CD8-positive, alpha-beta memory T cell (primary cell): ENCODE data around the gene ASTN2. TPM values are rescaled to one million over a fixed set of nuclear protein-coding genes. Genes with fewer than 3 reads are reported as not detected.

ENCODE experiments used
- CTCF ChIA-PET: fragments of 350-600 bp; sonication (Branson Sonifier 250); formaldehyde crosslinking; loops from one replicate; lab custom pipeline; 2021; ENCODE audit warnings: antibody characterized with exemption; lab: Charles Lee
- POLR2A ChIA-PET: fragments of 350-600 bp; sonication (Branson Sonifier 250); formaldehyde crosslinking; loops from one replicate; lab custom pipeline; 2021; ENCODE audit warnings: antibody characterized with exemption; lab: Charles Lee
- DNase-seq, 5 donors: peaks; one replicate each; pipeline versions ENCODE4 v3.0.0 to v3.0.0-alpha.2; 2020 to 2022; ENCODE audit warnings: mixed read lengths in 1 of 5
- H3K27ac ChIP-seq: one replicate; pipeline ENCODE4 v1.7.0; 2013; ENCODE audit warnings: low read depth, mild to moderate bottlenecking, low read length, moderate library complexity
- H3K27me3 ChIP-seq: 2 replicates; pipeline ENCODE4 v1.7.0; 2013; ENCODE audit warnings: low read length, mild to moderate bottlenecking; ENCODE audit not compliant: insufficient read depth, poor library complexity, severe bottlenecking
- H3K36me3 ChIP-seq: 2 replicates; pipeline ENCODE4 v1.7.0; 2013; ENCODE audit warnings: mild to moderate bottlenecking, low read length, moderate library complexity; ENCODE audit not compliant: insufficient read depth
- H3K4me1 ChIP-seq: 2 replicates; pipeline ENCODE4 v1.7.0; 2013; ENCODE audit warnings: mild to moderate bottlenecking, low read length, moderate library complexity; ENCODE audit not compliant: insufficient read depth
- H3K4me3 ChIP-seq: 2 replicates; pipeline ENCODE4 v1.7.0; 2013; ENCODE audit warnings: mild to moderate bottlenecking, low read length
- H3K9me3 ChIP-seq: 2 replicates; pipeline ENCODE4 v1.7.0; 2013; ENCODE audit warnings: mild to moderate bottlenecking, low read length
- H3K27ac Mint-ChIP-seq, 8 donors: one replicate each; pipeline ENCODE4 v1.8.0; 2020 to 2021; ENCODE audit warnings: mixed read lengths in 8 of 8, mild to moderate bottlenecking in 6 of 8, inconsistent platforms in 3 of 8, moderate library complexity in 3 of 8
- H3K27me3 Mint-ChIP-seq, 2 donors: one replicate each; pipeline ENCODE4 v1.8.0; 2020 to 2021; ENCODE audit warnings: mixed read lengths in 2 of 2, mild to moderate bottlenecking in 1 of 2, moderate library complexity in 1 of 2
- H3K36me3 Mint-ChIP-seq, 3 donors: one replicate each; pipeline ENCODE4 v1.8.0; 2020 to 2021; ENCODE audit warnings: mixed read lengths in 3 of 3, inconsistent platforms in 1 of 3, mild to moderate bottlenecking in 1 of 3
- H3K4me1 Mint-ChIP-seq, 3 donors: one replicate each; pipeline ENCODE4 v1.8.0; 2020 to 2021; ENCODE audit warnings: mixed read lengths in 3 of 3, inconsistent platforms in 1 of 3, mild to moderate bottlenecking in 1 of 3
- H3K4me3 Mint-ChIP-seq, 7 donors: one replicate each; pipeline ENCODE4 v1.8.0; 2020 to 2021; ENCODE audit warnings: mixed read lengths in 7 of 7, mild to moderate bottlenecking in 6 of 7, moderate library complexity in 4 of 7, inconsistent platforms in 2 of 7
- H3K9me3 Mint-ChIP-seq, 5 donors: one replicate each; pipeline ENCODE4 v1.8.0; 2020 to 2022; ENCODE audit warnings: mixed read lengths in 5 of 5, mild to moderate bottlenecking in 3 of 5, moderate library complexity in 2 of 5, inconsistent platforms in 1 of 5
- polyA plus RNA-seq: library from polyadenylated mRNA; unstranded; fragments of 300-500 nt; fragmentation: Illumina TruSeq; gene quantifications from one replicate; pipeline ENCODE4 v1.2.3, GENCODE V29; 2021
- total RNA-seq, 2 experiments: library from RNA; stranded (reverse); gene quantifications; one replicate each; pipeline ENCODE4 v1.2.3, GENCODE V29; 2021

The ASTN2 gene
- total and polyA plus RNA-seq, 3 experiments from 2014 or later = 4.1 to 4.8 (median 4.2) TPM

GRCh38 chr9:116623715-116624114 lies 791.1 kb downstream of the ASTN2 start:
- no peak overlapping the region for H3K4me3 Mint-ChIP-seq
- Histone ChIP-seq H3K9me3 (no peaks in the 10 kb centered on the region), H3K27ac (no peak overlapping the region), H3K27me3 (no peaks in the 10 kb centered on the region), H3K4me1 (no peaks in the 10 kb centered on the region), H3K4me3 (no peak overlapping the region), H3K36me3 (peaks cover 4% of the 10 kb centered on the region)
- no peaks in the 10 kb centered on the region for H3K4me1 Mint-ChIP-seq
- peaks cover 0 to 2% (median 0%) of the 10 kb centered on the region in 5 donors for H3K9me3 Mint-ChIP-seq
- H3K27me3 Mint-ChIP-seq = peaks cover 0 to 1% of the 10 kb centered on the region in 2 donors
- H3K27ac Mint-ChIP-seq = no peak overlapping the region
- H3K36me3 Mint-ChIP-seq = peaks cover 2 to 19% (median 8%) of the 10 kb centered on the region in 3 donors
- ChIA-PET POLR2A (no interaction called here), CTCF (no interaction called here)
- no peak for DNase-seq

- peaks cover 0 to 26% (median 15%) of the 10 kb centered on the region in 5 donors for H3K9me3 Mint-ChIP-seq
- POLR2A ChIA-PET = no interaction called here
Measured at GRCh38 chr9:116617389-116617788, 797.5 kb downstream of the ASTN2 start.

GRCh38 chr9:116616304-116616914 lies 798.4 kb downstream of the ASTN2 start:
- H3K36me3 Mint-ChIP-seq = peaks cover 18 to 45% (median 37%) of the 10 kb centered on the region in 3 donors
- Histone ChIP-seq H3K27ac (no peak overlapping the region), H3K27me3 (no peaks in the 10 kb centered on the region), H3K4me3 (no peak overlapping the region), H3K4me1 (no peaks in the 10 kb centered on the region), H3K36me3 (no peaks in the 10 kb centered on the region), H3K9me3 (no peaks in the 10 kb centered on the region)
- H3K4me3 Mint-ChIP-seq = no peak overlapping the region
- ChIA-PET POLR2A (no interaction called here), CTCF (no interaction called here)
- H3K9me3 Mint-ChIP-seq = peaks cover 0 to 32% (median 18%) of the 10 kb centered on the region in 5 donors
- no peaks in the 10 kb centered on the region for H3K27me3 Mint-ChIP-seq
- peak overlapping the region in 1 of 8 donors; percentile 20 for H3K27ac Mint-ChIP-seq
- no peak for DNase-seq
- peaks cover 0 to 2% (median 0%) of the 10 kb centered on the region in 3 donors for H3K4me1 Mint-ChIP-seq

More at GRCh38 chr9:116617389-116617788, 797.5 kb downstream of the ASTN2 start:
- Histone ChIP-seq H3K27me3 (no peaks in the 10 kb centered on the region), H3K4me1 (no peaks in the 10 kb centered on the region), H3K27ac (no peak overlapping the region), H3K4me3 (no peak overlapping the region), H3K36me3 (peaks cover 4% of the 10 kb centered on the region), H3K9me3 (no peaks in the 10 kb centered on the region)
- Mint-ChIP-seq H3K27ac (no peak overlapping the region), H3K4me3 (no peak overlapping the region), H3K27me3 (no peaks in the 10 kb centered on the region), H3K36me3 (peaks cover 15 to 37% (median 34%) of the 10 kb centered on the region in 3 donors), H3K4me1 (peaks cover 0 to 2% (median 0%) of the 10 kb centered on the region in 3 donors)
- CTCF ChIA-PET = no interaction called here
- no peak for DNase-seq

- no peaks in the 10 kb centered on the region for H3K4me1 Mint-ChIP-seq
Measured at GRCh38 chr9:116608064-116608463, 806.8 kb downstream of the ASTN2 start.

GRCh38 chr9:116605904-116606341 lies 808.9 kb downstream of the ASTN2 start:
- ChIA-PET POLR2A (no interaction called here), CTCF (no interaction called here)
- Mint-ChIP-seq H3K4me3 (no peak overlapping the region), H3K36me3 (peaks cover 22 to 35% (median 30%) of the 10 kb centered on the region in 3 donors), H3K27me3 (no peaks in the 10 kb centered on the region), H3K27ac (peak overlapping the region in 1 of 8 donors; percentile 31), H3K9me3 (peaks cover 0 to 8% (median 0%) of the 10 kb centered on the region in 5 donors), H3K4me1 (no peaks in the 10 kb centered on the region)
- Histone ChIP-seq H3K27ac (no peak overlapping the region), H3K4me1 (no peaks in the 10 kb centered on the region), H3K36me3 (no peaks in the 10 kb centered on the region), H3K9me3 (no peaks in the 10 kb centered on the region), H3K4me3 (no peak overlapping the region), H3K27me3 (no peaks in the 10 kb centered on the region)
- DNase-seq = no peak

More at GRCh38 chr9:116608064-116608463, 806.8 kb downstream of the ASTN2 start:
- Mint-ChIP-seq H3K4me3 (no peak overlapping the region), H3K36me3 (peaks cover 32 to 54% (median 40%) of the 10 kb centered on the region in 3 donors), H3K27me3 (no peaks in the 10 kb centered on the region), H3K9me3 (peaks cover 0 to 22% (median 8%) of the 10 kb centered on the region in 5 donors), H3K27ac (no peak overlapping the region)
- H3K36me3 ChIP-seq = no peaks in the 10 kb centered on the region
- H3K27me3 ChIP-seq = no peaks in the 10 kb centered on the region
- H3K9me3 ChIP-seq = no peaks in the 10 kb centered on the region
- CTCF ChIA-PET = no interaction called here
- DNase-seq = no peak
- no peak overlapping the region for H3K4me3 ChIP-seq
- POLR2A ChIA-PET = no interaction called here
- no peak overlapping the region for H3K27ac ChIP-seq
- H3K4me1 ChIP-seq = no peaks in the 10 kb centered on the region

GRCh38 chr9:116605060-116605459 lies 809.8 kb downstream of the ASTN2 start:
- Mint-ChIP-seq H3K27me3 (no peaks in the 10 kb centered on the region), H3K4me1 (no peaks in the 10 kb centered on the region), H3K27ac (no peak overlapping the region), H3K9me3 (peaks cover 0 to 6% (median 0%) of the 10 kb centered on the region in 5 donors), H3K36me3 (peaks cover 25 to 36% (median 32%) of the 10 kb centered on the region in 3 donors), H3K4me3 (no peak overlapping the region)
- Histone ChIP-seq H3K4me1 (no peaks in the 10 kb centered on the region), H3K27me3 (no peaks in the 10 kb centered on the region), H3K9me3 (no peaks in the 10 kb centered on the region), H3K27ac (no peak overlapping the region), H3K36me3 (no peaks in the 10 kb centered on the region), H3K4me3 (no peak overlapping the region)
- POLR2A ChIA-PET = no interaction called here
- CTCF ChIA-PET = no interaction called here
- DNase-seq = no peak

GRCh38 chr9:116604251-116604650 lies 810.6 kb downstream of the ASTN2 start:
- no peaks in the 10 kb centered on the region for H3K36me3 ChIP-seq
- H3K4me3 ChIP-seq = no peak overlapping the region
- Mint-ChIP-seq H3K9me3 (peaks cover 0 to 3% (median 0%) of the 10 kb centered on the region in 5 donors), H3K27me3 (no peaks in the 10 kb centered on the region), H3K4me3 (no peak overlapping the region), H3K4me1 (no peaks in the 10 kb centered on the region), H3K36me3 (peaks cover 23 to 34% (median 32%) of the 10 kb centered on the region in 3 donors), H3K27ac (no peak overlapping the region)
- H3K4me1 ChIP-seq = no peaks in the 10 kb centered on the region
- no peak for DNase-seq
- no peaks in the 10 kb centered on the region for H3K27me3 ChIP-seq
- CTCF ChIA-PET = no interaction called here
- POLR2A ChIA-PET = no interaction called here
- H3K9me3 ChIP-seq = no peaks in the 10 kb centered on the region
- H3K27ac ChIP-seq = no peak overlapping the region

GRCh38 chr9:116599342-116599884 lies 815.4 kb downstream of the ASTN2 start:
- POLR2A ChIA-PET = no interaction called here
- Mint-ChIP-seq H3K27me3 (no peaks in the 10 kb centered on the region), H3K36me3 (peaks cover 8 to 16% (median 8%) of the 10 kb centered on the region in 3 donors), H3K27ac (peak overlapping the region in 1 of 8 donors; percentile 3), H3K4me1 (no peaks in the 10 kb centered on the region), H3K9me3 (no peaks in the 10 kb centered on the region), H3K4me3 (no peak overlapping the region)
- DNase-seq = no peak
- H3K27ac ChIP-seq = no peak overlapping the region
- H3K4me1 ChIP-seq = no peaks in the 10 kb centered on the region
- H3K9me3 ChIP-seq = no peaks in the 10 kb centered on the region
- CTCF ChIA-PET = no interaction called here
- H3K4me3 ChIP-seq = no peak overlapping the region
- no peaks in the 10 kb centered on the region for H3K27me3 ChIP-seq
- H3K36me3 ChIP-seq = no peaks in the 10 kb centered on the region
